Raji (cell line): Measurements from ENCODE around the gene CAPZA2.

Source experiments
- POLR2A ChIP-seq: IDR thresholded peaks from 2 replicates; pipeline ENCODE4 v1.6.1; 2011; ENCODE audit warnings: low read depth, low read length, control low read depth; ENCODE audit not compliant: insufficient read depth

CAPZA2 gene

DNA sequence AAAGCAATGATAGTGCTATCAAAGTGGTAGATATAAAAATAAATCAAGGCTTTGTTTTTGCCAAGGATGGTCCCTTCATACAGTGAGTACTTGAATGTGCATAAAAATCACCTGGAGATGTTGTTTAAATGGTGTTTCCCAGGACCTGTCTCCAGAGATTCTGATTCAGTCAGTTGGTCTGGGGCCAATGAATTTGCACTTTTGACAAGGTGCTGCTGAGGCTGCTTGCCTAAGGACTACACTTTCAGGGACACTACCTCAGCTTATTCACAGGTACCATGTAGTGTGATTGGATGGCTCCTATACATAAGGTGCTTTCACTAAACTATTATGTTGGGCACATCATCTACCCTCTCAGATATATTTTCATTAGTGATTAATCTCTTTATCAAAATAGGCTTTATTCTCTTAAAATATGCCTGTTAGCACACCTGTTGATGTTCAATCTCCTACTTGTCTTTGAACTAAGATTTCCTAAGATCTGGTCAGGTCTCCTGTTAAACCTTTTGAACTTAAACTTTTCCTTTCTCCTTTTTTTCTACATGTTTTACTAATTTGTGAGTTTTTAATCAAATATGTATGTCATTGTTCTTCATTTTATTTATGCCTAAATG, 24.3 kb downstream of the CAPZA2 start:
- TF ChIP-seq POLR2A = no peak

DNA sequence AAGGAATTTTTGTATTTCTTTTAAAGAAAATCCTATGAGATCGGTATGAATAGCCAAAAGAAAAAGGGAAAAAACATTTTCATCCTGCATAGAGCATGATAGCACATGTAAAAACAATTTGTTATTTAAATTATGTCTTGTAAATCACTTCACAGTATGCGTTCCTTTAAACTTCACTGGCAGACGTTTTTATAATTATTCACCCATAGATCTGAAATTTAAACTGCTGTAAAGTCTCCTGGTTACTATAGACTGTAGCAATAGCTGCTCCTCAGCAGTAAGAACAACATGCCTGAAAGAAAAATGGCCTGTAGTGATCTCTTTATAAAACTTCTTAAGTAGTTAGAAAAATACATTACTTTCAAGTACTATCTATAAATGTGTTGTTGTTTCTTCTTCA, 26.5 kb downstream of the CAPZA2 start:
- TF ChIP-seq POLR2A = no peak

DNA sequence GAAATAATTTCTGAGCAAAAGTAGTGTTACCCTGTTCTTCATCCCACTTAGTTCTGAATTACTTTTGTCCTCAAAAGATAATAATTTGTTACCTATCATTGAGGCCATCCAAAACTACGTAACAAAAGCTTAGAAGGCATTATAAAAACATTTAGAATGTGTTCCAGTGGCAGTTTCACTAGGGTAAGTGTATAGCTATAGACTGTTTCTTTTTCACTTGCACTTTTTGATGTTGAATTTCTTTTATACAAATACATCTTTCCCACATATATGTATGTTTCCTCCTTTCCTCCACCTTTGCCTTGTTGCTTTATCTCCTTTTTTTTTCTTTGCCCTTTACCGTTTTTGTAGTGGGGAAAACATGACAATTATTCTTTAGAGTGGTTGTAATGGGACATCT, 33.5 kb downstream of the CAPZA2 start:
- TF ChIP-seq POLR2A = no peak

DNA sequence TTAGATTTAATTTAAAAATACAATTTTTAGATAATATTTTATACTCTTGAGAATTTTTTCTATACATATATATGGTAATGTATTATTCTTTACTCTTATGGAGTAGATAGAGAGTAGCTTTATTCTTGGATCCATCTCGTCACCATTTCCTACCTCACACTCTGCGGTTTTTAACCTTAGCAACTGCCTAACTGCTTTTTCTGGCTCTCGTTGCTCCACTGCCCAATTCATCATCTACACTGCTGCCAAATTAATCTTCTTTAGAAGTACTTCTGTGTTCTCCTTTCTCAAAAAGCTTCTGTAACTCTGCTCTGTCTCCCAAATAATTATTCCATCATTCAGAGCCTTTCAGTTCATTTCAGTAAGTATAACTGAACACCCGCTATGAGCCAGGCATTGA, 35.3 kb downstream of the CAPZA2 start:
- TF ChIP-seq POLR2A = no peak

DNA sequence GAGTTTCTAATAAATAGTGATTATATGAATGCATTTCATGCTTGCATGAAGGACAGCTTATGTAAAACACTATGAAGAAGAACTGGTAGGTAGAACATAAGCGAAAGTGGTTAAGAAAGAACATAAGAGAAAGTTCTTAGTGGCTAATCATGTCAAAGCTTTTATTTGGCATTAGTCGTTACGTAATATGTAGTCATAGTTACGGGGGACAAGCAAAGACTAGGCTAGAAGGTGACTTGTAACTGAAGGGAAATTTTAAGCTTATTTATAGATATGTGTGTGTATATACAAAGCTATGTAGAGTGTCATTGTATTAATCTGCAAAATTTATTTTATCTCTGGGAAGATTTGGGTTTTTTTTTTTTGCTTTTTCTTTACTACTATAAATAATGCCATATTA, 36.9 kb downstream of the CAPZA2 start:
- no peak for TF ChIP-seq POLR2A

DNA sequence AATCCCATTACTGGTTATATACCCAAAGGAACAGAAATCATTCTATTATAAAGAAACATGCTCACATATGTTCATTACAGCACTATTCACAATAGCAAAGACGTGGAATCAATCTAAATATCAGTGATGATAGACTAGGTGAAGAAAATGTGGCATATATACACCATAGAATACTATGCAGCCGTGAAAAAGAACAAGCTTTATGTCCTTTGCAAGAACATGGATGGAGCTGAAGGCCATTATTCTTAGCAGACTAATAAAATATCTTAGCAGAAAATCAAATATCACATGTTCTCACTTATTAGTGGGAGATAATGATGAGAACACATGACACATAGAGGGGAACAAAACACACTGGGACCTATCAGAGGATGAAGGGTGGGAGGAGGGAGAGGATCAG, 38.8 kb downstream of the CAPZA2 start:
- no peak for TF ChIP-seq POLR2A

DNA sequence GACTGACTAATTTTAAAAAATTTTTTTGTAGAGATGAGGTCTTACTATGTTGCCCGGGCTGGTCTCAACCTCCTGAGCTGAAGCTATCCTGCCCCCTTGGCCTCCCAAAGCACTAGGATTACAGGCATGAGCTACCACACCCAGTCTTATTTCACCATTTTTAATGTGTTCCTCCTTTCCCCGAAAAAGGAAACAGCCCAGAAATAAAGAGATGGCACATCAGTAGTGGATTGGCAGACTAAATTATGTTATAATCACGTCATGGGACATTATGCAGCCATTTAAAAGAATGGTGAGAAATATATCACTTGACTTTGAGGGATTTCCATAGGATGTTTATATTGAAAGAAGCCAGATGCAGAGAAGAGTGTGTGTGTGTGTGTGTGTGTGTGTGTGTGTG, 40.5 kb downstream of the CAPZA2 start:
- TF ChIP-seq POLR2A = no peak

DNA sequence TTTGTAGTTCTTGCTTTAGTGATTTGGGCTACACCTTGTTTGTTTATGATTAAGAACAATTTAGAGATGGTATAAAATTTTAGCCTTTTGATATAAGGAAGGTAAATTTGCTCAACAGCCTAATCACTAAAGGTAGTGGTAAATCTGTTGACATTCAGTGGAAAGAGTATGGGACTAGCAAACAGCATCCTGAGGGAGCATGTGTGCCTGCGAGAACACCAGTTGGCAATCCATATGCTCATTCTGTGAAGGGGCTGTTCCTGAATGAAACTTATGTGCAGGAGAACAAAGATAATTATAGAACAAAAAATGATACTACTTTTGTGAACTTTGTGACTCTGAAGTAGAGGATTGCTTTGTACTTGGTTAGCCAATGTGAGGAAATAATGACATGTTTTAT, 44.0 kb downstream of the CAPZA2 start:
- no peak for TF ChIP-seq POLR2A

DNA sequence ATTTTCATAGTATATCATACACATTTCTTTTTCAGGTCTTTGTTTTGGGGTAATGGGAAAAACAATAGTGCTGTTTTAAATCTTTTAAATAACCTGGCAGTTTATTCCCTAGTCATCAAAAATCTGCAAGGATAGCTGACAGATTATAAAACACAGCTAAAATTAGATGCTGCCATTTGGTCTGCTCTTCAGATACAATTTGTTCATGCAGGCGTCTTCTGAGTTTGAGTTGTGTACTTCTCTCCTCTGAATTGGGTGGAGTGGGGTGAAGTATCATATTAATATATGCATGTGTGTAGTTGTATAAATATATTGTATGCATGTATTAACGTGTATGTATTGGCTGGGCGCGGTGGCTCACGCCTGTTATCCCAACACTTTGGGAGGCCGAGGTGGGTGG, 48.0 kb downstream of the CAPZA2 start:
- TF ChIP-seq POLR2A = no peak

DNA sequence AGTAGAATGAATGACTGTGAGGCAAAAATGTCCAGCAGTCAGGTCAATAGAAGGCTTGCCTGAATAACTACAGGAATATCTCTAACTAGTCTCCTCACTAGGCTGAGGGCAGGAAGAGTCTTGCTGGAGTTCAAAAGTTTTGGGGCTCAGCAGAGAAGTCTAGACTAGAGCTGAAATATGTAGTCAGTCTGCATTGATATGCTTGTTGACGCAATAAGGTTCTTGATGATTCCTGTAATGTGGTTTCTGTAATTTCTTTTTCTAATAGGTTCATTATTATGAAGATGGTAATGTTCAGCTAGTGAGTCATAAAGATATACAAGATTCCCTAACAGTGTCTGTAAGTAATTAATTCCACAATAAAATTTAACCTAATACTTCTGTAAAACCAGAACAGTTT, 49.4 kb downstream of the CAPZA2 start:
- no peak for TF ChIP-seq POLR2A

DNA sequence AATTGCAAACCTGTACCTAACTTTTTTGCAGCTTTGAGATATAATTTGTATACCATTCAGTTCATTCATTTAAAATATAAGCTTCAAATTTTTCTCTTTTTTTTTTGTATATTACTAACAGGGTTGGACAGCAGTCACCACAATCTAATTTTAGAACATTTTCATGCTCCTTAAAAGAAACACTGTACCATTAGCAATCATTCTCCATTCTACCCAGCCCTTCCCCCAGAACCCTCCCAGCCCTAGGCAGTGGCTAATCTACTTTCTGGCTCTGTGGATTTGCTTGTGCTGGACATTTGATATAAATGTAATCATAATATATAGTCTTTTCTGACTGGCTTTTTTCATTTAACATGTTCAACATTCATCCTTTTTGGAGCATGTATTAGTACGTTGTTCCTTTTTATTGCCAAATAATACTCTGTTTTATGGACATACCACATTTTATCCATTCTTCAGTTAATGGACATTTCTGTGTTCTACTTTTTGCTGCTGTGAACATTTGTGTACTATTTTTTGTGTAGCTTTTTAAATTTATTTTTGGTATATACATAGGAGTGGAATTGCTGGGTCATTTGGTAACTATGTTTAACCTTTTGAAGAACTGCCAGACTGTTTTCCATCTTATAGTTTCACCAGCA, 50.0 kb downstream of the CAPZA2 start:
- TF ChIP-seq POLR2A = no peak

DNA sequence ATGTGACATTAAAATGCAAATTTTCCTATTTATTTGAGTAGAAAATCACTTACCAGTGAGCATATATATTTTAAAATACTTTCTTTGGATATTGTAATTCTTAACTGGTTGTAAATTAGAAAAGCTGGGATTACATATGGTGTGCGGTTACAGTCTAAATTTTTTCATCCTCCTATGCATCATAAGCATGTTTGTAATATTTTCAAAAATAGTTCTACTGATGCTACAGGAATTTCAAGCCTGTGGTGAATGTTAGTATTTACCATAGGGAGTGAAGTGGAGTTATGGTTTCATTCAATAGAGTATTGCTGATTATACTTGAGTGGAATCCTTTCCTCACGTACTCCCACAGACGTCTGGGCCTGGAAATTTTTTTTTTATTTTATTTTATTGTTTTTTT, 56.3 kb downstream of the CAPZA2 start:
- no peak for TF ChIP-seq POLR2A

DNA sequence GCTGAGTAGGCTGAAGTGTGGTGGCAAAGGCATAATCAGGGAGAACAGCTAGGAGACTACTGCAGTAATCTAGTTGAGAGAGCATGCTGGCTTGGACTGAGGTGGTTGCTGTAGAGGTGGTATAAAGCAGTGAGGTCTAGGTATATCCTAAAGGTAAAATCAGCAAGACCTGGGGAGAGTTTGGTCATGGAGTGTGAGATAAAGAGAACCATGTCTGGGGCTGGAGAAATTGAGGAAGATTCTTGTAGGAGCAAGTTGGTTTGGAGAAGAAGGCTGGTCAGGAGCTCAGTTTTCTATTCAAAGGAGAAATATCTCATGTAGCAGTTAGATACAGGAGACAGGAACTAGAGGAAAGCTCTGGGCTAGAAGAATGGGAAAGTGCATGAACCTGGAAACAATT, 58.0 kb downstream of the CAPZA2 start:
- no peak for TF ChIP-seq POLR2A

DNA sequence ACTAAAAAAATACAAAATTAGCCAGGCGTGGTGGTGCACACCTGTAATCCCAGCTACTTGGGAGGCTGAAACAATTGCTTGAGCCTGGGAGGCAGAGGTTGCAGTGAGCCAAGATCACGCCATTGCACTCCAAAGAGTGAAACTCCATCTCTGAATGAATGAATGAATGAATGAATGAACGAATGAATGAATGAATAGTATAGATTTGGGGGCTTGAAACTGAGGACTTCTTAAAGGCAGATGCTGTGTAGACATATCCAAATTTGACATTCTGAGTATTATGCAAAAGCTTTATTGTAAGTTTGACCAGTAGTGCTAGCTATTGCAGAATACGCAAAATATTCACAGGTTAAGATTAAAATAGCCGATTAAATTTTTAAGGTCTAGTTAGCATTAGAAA, 60.2 kb downstream of the CAPZA2 start:
- no peak for TF ChIP-seq POLR2A

DNA sequence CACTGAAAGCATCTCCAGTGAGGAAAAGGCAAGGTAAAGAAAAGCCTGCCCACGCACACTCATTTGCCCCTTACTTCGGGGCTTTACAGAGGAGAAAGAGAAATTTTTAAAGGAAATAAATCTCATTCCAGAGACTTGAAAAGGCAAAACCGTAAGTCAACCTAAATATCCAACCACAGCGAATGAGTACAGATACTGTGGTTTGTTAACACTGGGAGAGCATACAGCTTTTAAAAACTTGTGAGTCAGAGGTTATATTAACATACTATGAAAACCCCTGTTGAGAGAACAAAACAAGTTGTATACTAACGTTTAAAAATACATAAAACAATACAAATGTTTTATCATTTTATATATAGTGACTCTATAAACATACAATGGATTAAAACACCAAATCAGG, 62.4 kb downstream of the CAPZA2 start:
- no peak for TF ChIP-seq POLR2A

DNA sequence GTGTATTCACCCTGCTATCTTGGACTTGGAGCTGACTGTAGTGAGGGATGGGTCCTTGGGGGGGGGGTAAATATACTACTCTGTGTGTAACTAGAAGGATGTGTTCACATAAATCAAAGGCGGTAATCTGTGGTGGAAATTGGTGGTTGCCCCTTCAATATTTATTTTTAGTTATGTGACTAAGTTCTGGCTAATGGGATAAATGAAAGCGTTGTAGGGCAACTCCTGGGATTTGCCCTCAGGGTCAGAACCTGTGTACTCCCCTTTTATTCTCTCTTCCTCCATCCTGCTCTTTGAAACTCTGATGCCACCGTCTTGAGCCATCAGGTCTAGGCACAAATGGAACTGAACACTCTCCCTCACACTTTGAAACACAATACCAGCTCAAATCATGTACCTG, 66.6 kb downstream of the CAPZA2 start:
- no peak for TF ChIP-seq POLR2A
